Gastroesophageal sphincter (tissue), 3 donors: ENCODE results near the gene PKIG.

Experiments used
- POLR2AphosphoS5 ChIP-seq: sonication (generic); formaldehyde crosslinking; IDR thresholded peaks from one replicate; pipeline ENCODE4 v1.6.1; 2017; ENCODE audit warnings: antibody characterized with exemption
- TF ChIP-seq, protein P1 (sequence below), 4 experiments: fragments of 200-600 bp in 2 of 4; fragments of 450-650 bp in 2 of 4; sonication (generic) in 1 of 4; IDR thresholded peaks; one replicate each; pipeline ENCODE4 v1.5.1; 2017 to 2019; ENCODE audit warnings: antibody characterized with exemption in 4 of 4, mild to moderate bottlenecking in 2 of 4, moderate library complexity in 2 of 4

DNA sequence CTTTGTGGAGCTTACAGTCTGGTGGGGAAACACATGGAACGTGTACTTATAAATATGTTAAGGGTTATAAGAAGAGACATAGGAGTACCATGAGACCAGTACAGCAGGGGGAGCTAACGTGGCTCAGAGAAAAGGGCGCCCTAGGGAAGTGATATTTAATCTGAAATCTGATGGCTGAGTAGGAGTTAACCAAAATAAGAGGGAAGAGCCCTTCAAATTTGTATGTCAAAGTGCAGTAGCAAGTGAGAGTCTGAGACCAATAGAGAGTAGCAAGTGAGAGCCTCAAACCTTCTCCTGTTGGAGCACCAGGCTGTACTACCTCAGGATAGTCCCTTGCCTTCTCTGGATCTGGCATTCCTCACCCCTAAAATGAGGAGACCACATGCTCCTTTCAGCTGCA, 6.1 kb upstream of the PKIG start:
- TF ChIP-seq, protein P1, sequence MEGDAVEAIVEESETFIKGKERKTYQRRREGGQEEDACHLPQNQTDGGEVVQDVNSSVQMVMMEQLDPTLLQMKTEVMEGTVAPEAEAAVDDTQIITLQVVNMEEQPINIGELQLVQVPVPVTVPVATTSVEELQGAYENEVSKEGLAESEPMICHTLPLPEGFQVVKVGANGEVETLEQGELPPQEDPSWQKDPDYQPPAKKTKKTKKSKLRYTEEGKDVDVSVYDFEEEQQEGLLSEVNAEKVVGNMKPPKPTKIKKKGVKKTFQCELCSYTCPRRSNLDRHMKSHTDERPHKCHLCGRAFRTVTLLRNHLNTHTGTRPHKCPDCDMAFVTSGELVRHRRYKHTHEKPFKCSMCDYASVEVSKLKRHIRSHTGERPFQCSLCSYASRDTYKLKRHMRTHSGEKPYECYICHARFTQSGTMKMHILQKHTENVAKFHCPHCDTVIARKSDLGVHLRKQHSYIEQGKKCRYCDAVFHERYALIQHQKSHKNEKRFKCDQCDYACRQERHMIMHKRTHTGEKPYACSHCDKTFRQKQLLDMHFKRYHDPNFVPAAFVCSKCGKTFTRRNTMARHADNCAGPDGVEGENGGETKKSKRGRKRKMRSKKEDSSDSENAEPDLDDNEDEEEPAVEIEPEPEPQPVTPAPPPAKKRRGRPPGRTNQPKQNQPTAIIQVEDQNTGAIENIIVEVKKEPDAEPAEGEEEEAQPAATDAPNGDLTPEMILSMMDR (IDR thresholded peaks at IDR 0.05): peak; percentile 15 to 42 (median 22)
- TF ChIP-seq POLR2AphosphoS5: no peak
